ENCODE data around the gene MYH10.
A peak's percentile ranks its signal among the peaks of the same experiment; 100 is the strongest.

The MYH10 gene

GRCh38 chr17:8631554-8631877, 991 bp upstream of the MYH10 start (continued):
- TF ChIP-seq ZNF416 (tag by site-specific recombination; IDR thresholded peaks at IDR 0.05): no peak
- TF ChIP-seq REST (tag by site-specific recombination; IDR thresholded peaks at IDR 0.05): no peak
- TF ChIP-seq ZNF626 (tag by site-specific recombination; IDR thresholded peaks at IDR 0.05): no peak
- 0 out of 2 replicates have a peak, but pooled peaks have one; percentile 22 for TF ChIP-seq SP7 (tag by site-specific recombination; IDR thresholded peaks at IDR 0.05)
- TF ChIP-seq ZNF23 (tag by site-specific recombination; IDR thresholded peaks at IDR 0.05; ENCODE audit: borderline replicate concordance): no peak
- TF ChIP-seq ZSCAN4 (tag by site-specific recombination; IDR thresholded peaks at IDR 0.05): no peak
- no peak for TF ChIP-seq ZNF580 (tag by site-specific recombination; IDR thresholded peaks at IDR 0.05)
- TF ChIP-seq TCF7L2 (IDR thresholded peaks at IDR 0.05; ENCODE audit: borderline replicate concordance, low read depth, low read length): no peak
- no peak for TF ChIP-seq BCL6B (tag by site-specific recombination; IDR thresholded peaks at IDR 0.05)
- TF ChIP-seq ZNF548 (tag by site-specific recombination; IDR thresholded peaks at IDR 0.05): no peak
- TF ChIP-seq ZNF660 (tag by site-specific recombination; IDR thresholded peaks at IDR 0.05): no peak
- no peak for TF ChIP-seq HIC1 (tag by site-specific recombination; IDR thresholded peaks at IDR 0.05)
- TF ChIP-seq ZBTB49 (tag by site-specific recombination; IDR thresholded peaks at IDR 0.05; ENCODE audit: low read depth): no peak

- no peaks in the 10 kb centered on the region for H3K36me3 ChIP-seq (ENCODE audit: control insufficient read depth in 2 of 2, insufficient read depth in 1 of 2, low read length in 2 of 2)
- peak overlapping the region; percentile 90 for H3K27ac ChIP-seq (ENCODE audit: extremely low read depth, low read depth, low read length)
- ChIA-PET CTCF (interaction anchor here (0.5 to 1.1 kb wide), 3 partner anchors 25 to 177 kb away, joined by 3 to 4 read pairs (median 4); no protein-coding TSS in a partner anchor), POLR2A (interaction anchor here (0.6 to 2.9 kb wide), 25 partner anchors 9 to 1886 kb away, joined by 3 to 18 read pairs (median 3); partner anchors contain the start of genes CTC1, NDEL1 and RANGRF)
- H3K4me3 ChIP-seq (ENCODE audit: low read depth, low read length): peak overlapping the region; percentile 92
- H3K4me1 ChIP-seq (ENCODE audit: control insufficient read depth, insufficient read depth, low read length): peaks cover 22% of the 10 kb centered on the region
- no peaks in the 10 kb centered on the region for H3K9me3 ChIP-seq (ENCODE audit: control insufficient read depth, insufficient read depth, low read depth, low read length)
- TF ChIP-seq ZNF133 (tag by site-specific recombination; IDR thresholded peaks at IDR 0.05) (no peak), KLF10 (tag by site-specific recombination; IDR thresholded peaks at IDR 0.05) (peak; percentile 100), RBAK (tag by site-specific recombination; IDR thresholded peaks at IDR 0.05) (no peak), PRDM10 (tag by site-specific recombination; IDR thresholded peaks at IDR 0.05) (peak; percentile 25), ZFP3 (tag by site-specific recombination; IDR thresholded peaks at IDR 0.05; ENCODE audit: low read depth) (no peak), ZBTB20 (tag by site-specific recombination; IDR thresholded peaks at IDR 0.05) (peak; percentile 94), ZNF266 (tag by site-specific recombination; IDR thresholded peaks at IDR 0.05; ENCODE audit: low read depth) (no peak)
Observed at GRCh38 chr17:8630802-8631553, 453 bp upstream of the MYH10 start.
